SKM-1 treated with dmso at 0.1 percent for 144 hours (cell line): ENCODE results near the gene SH3BP2.
"Not testable (repeated sequence)": the region's sequence is repeated elsewhere in the genome, so short reads cannot be mapped to it uniquely, and the experiment has no call there.

Source experiments
- DNase-seq: peaks from one replicate; lab custom pipeline; 2025; ENCODE audit not compliant: unreplicated experiment; lab: John Stamatoyannopoulos, UW

The SH3BP2 gene

DNA sequence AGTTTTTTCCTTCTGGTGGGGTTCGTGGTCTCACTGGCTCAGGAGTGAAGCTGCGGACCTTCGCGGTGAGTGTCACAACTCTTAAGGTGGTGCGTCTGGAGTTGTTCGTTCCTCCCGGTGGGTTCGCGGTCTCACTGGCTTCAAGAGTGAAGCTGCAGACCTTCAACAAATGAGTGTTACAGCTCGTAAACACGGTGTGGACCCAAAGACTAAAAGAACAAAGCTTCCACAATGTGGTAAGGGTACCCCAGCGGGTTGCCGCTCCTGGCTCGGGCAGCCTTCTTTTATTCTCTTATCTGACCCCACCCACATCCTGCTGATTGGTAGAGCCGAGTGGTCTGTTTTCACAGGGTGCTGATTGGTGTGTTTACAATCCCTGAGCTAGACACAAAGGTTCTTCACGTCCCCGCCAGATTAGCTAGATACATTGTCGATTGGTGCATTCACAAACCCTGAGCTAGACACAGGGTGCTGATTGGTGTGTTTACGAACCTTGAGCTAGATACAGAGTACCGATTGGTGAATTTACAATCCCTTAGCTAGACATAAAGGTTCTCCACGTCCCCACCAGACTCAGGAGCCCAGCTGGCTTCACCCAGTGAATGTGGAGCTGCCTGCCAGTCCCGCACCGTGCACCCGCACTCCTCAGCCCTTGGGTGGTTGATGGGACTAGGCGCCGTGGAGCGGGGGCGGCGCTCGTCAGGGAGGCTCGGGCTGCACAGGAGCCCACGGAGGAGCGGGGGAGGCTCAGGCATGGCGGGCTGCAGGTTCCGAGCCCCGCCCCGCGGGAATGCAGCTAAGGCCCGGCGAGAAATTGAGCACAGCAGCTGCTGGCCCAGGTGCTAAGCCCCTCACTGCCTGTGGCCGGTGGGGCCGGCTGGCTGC, 30.2 kb upstream of the SH3BP2 start:
- DNase-seq = not testable (repeated sequence)

DNA sequence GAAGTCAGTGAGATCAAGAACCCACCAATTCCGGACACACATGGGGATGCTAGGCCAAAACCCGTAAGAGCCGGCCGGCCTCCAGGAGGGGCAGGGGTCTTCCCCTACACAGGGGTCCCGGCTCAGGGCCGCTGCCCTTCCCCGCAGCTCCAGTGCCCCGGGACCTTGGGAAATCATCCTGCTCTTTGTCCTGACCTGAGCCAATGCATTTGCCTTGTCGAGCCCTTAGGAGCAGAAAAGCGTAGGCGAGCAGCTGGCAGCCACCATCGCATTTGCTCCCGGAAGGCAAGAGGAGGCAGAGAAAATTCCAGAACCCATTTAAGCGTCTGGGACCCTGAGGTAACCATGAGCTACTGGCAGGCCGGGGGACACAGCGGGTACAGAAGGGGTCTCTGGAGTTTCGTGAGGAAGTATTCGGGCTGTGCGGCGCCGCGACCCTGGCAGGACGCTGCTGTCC, 29.3 kb upstream of the SH3BP2 start:
- DNase-seq = no peak

GRCh38 chr4:2765832-2766526, 26.9 kb upstream of the SH3BP2 start:
- DNase-seq = no peak

- DNase-seq = no peak
Measured at GRCh38 chr4:2767046-2767704, 25.7 kb upstream of the SH3BP2 start.

DNA sequence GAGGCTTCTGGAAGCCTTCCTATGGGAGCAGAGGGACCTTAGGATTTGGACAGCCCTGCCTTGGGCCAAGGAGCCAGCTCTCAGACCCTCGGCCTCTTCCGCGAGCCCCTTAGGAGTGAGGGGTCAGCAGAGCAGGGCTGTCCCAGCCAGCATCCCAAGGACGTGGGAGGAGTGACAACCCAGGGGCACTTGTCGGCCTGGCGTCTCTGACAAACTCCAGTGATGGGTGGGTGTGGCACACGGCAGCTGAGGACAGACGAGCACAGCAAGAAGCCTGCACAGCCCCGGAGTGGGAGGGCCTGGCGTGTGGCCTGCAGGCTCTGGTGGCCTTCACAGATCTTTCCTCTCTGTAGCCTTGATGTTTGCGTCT, 25.2 kb upstream of the SH3BP2 start:
- DNase-seq = no peak

- DNase-seq = no peak
Measured at GRCh38 chr4:2768124-2768523, 24.8 kb upstream of the SH3BP2 start.

- DNase-seq = no peak
Measured at GRCh38 chr4:2768921-2769336, 24.0 kb upstream of the SH3BP2 start.

GRCh38 chr4:2771264-2771663, 21.6 kb upstream of the SH3BP2 start:
- no peak for DNase-seq

GRCh38 chr4:2780643-2781042, 12.2 kb upstream of the SH3BP2 start:
- not testable (repeated sequence) for DNase-seq

DNA sequence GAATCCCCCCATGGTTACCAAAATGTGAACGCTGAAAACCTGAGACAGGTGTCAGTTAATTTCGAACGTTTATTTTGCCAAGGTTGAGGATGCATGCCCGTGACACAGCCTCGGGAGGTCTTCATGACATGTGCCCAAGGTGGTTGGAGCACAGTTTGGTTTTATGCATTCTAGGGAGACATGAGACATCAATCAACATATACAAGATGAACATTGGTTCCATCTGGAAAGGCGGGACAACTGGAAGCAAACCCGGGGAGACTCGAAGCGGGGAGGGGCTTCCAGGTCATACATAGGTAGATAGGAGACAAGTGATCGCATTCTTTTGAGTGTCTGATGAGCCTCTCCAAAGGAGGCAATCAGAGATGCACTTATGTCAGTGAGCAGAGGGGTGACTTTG, 11.0 kb upstream of the SH3BP2 start:
- DNase-seq = no peak

- no peak for DNase-seq
Measured at GRCh38 chr4:2783790-2784189, 9.1 kb upstream of the SH3BP2 start.

DNA sequence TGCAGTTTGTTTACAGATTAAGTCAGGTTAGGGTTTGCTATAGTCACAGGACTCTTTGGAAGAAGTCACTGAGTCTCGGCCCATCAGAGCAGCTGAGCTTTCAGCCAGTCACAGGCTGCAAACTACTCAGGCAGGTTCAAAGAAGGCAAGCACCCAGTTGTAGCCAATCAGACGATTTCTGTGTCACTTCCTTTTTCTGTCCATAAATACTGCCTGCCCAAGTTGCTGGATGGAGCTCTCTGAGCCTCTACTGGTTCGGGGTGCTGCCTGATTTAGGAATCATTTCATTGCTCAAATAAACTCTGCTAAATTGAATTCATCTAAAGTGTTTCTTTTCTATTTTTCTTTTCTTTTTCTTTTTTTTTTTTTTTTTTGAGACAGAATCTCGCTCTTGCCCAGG, 7.3 kb upstream of the SH3BP2 start:
- peak; percentile 91 for DNase-seq

DNA sequence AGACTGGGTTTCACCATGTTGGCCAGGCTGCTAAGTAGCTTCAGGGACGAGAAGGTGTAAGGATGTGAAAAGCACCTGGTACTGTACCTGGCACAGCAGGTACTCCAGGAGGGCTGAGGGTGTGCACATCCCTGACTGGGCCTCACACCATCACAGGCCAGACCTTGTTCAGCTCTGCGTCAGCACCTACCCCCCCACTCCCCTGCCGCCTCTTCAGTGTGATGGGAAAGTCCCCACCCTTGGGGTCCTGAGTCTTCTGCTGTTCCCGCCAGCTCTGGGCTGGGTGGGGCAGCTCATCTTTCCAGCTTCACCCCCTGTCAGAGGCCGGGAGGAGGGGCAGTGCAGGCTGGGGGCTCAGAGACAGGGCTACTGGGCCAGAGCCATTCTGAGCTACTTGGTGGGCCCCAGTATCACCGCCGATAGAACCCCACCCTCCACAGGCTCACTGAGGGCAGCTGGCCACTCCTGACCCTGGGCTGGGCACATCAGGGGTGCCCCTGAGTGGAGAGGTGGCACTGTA, 6.7 kb upstream of the SH3BP2 start:
- no peak for DNase-seq

DNA sequence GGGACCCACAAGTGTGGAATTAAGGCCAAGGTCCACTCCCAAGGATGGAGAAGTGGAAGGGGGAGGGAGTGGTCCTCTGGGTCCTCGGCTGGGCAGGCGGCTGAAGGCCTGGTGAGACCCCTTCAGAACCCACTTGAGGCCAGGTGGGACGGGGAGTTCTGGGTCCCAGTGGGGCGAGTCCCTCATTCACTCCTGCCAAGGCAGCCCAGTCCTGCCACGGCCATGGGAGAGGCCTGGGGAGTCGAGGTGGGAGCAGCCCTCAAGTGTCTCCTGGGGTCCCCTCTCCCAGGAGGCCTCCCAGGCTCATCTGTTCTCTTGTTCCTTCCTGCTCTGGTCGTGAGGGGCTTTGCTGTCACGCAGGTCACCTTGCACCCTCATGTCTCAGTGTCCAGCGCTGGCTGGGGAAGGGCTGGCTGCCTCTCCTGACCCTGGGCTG, 6.1 kb upstream of the SH3BP2 start:
- no peak for DNase-seq

DNA sequence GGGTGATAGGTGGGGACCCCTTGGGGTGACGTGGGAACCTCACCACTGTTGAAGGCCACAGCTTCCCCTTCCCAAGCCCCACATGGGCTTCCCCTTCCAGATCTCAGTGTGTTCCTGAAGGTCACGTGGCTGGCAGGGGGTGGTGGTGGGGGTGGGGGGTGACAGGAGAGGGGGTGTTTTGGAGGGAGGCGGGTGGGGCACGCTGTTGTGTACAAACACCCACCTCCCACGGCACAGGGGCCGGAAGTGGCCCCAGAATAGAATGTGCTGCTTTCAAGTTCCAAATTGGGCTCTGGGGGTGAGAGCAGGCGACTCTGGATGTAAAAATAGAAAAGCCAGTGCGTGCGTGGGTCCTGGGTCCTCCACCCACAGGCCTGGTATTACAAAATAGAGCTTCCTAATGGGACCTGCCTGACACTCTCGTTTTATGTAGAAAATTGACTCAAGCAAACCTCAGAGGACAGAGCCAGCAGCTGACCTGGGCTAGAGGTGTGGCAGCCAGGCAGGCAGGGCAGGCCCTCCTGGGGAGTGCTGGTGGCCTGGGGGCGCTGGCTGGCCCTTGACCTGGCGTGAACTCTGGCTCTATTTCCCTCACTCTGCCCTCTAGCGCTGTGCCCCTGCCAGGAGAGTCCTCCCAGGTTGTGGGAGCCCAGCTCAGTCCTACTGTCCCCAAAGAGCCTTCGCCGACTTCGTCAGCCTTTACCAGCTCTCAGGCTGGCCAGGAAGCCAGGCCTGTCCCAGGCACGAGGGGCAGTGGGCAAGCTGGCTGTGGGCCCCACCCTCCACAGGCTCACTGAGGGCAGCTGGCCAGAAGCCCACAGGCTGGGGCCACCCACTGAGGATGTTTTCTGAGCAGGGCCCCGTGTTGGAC, 5.4 kb upstream of the SH3BP2 start:
- peak; percentile 98 for DNase-seq

- DNase-seq = no peak
Measured at GRCh38 chr4:2788101-2788500, 4.8 kb upstream of the SH3BP2 start.

DNA sequence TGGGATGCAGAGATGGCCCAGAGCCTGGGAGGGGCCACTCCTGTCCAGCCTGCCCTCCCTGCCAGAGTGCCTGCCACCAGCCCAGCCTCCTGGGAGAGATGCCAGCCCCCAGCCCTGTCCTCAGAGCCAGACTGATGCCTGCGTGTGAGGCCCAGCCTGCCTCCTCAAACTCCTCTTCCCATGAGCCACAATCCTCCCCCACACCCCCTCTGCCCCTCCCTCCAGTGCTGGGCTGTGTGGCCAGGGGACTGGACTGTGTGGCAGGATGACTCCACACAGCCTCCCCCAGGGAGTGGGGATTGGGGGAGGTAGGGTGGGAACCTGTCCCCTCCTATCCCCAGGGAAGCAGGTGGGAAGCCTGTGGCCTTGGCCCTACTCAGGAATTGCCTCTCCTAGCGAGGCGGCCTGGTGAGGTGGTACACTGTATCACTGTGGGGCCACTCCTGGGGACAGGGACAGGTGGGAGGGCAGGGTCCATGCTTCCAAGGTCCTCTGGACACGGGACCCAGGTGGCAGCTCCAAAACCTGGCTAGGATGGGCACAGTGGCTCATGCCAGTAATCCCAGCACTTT, 4.3 kb upstream of the SH3BP2 start:
- DNase-seq = no peak

GRCh38 chr4:2789351-2789750, 3.5 kb upstream of the SH3BP2 start:
- DNase-seq = no peak

GRCh38 chr4:2789793-2790582, 2.9 kb upstream of the SH3BP2 start:
- no peak for DNase-seq
